DOHH2 (cell line): Measurements from ENCODE around the gene GPR176.

ENCODE experiments used
- H3F3A ChIP-seq: fragments of 200-600 bp; sonication (generic), shearing (Covaris generic); 2 replicates; pipeline ENCODE4 v1.6.0; 2016; ENCODE audit warnings: antibody characterized with exemption, mild to moderate bottlenecking; ENCODE audit not compliant: control insufficient read depth, insufficient read depth
- H3K27ac ChIP-seq: fragments of 200-600 bp; sonication (generic); 2 replicates; pipeline ENCODE4 v1.5.1; 2014; ENCODE audit warnings: low read depth, mild to moderate bottlenecking, low read length, moderate library complexity
- H3K27me3 ChIP-seq: fragments of 200-600 bp; sonication (generic); 2 replicates; pipeline ENCODE4 v1.6.1; 2014; ENCODE audit warnings: mild to moderate bottlenecking, low read length, mixed read lengths; ENCODE audit not compliant: control insufficient read depth
- H3K36me3 ChIP-seq: fragments of 200-600 bp; sonication (generic); 2 replicates; pipeline ENCODE4 v1.6.1; 2014; ENCODE audit warnings: mild to moderate bottlenecking, low read length, moderate library complexity, mixed read lengths; ENCODE audit not compliant: control insufficient read depth
- H3K4me1 ChIP-seq: fragments of 200-600 bp; sonication (generic); 2 replicates; pipeline ENCODE4 v1.6.1; 2014; ENCODE audit warnings: mild to moderate bottlenecking, low read length, mixed read lengths; ENCODE audit not compliant: control insufficient read depth
- H3K4me2 ChIP-seq: fragments of 200-600 bp; sonication (generic); 2 replicates; pipeline ENCODE4 v1.6.0; 2014; ENCODE audit warnings: mild to moderate bottlenecking, low read length, moderate library complexity
- H3K4me3 ChIP-seq: fragments of 200-600 bp; sonication (generic); 2 replicates; pipeline ENCODE4 v1.5.1; 2014; ENCODE audit warnings: mild to moderate bottlenecking, low read length, mixed read lengths
- H3K79me2 ChIP-seq: fragments of 200-600 bp; sonication (generic); 2 replicates; pipeline ENCODE4 v1.6.1; 2014; ENCODE audit warnings: mild to moderate bottlenecking, low read length, mixed read lengths; ENCODE audit not compliant: control insufficient read depth
- H3K9me2 ChIP-seq: fragments of 200-600 bp; sonication (generic); replicated peaks from 2 replicates; pipeline ENCODE4 v1.6.1; 2014; ENCODE audit warnings: mild to moderate bottlenecking, low read length, mixed read lengths; ENCODE audit not compliant: control insufficient read depth
- H3K9me3 ChIP-seq: fragments of 200-600 bp; sonication (generic); 2 replicates; pipeline ENCODE4 v1.6.1; 2014; ENCODE audit warnings: antibody characterized with exemption, low read length, mixed read lengths; ENCODE audit not compliant: control insufficient read depth, insufficient read depth
- H4K20me1 ChIP-seq: fragments of 200-600 bp; sonication (generic); 2 replicates; pipeline ENCODE4 v1.6.0; 2014; ENCODE audit warnings: low read depth, mild to moderate bottlenecking, antibody characterized with exemption, low read length, moderate library complexity; ENCODE audit not compliant: control insufficient read depth, insufficient read depth
- CTCF ChIP-seq: fragments of 200-600 bp; sonication (generic); IDR thresholded peaks from one replicate; pipeline ENCODE4 v1.5.1; 2014; ENCODE audit warnings: antibody characterized with exemption, mild to moderate bottlenecking, low read depth, low read length; ENCODE audit not compliant: poor library complexity, severe bottlenecking
- EZH2phosphoT487 ChIP-seq: fragments of 200-600 bp; sonication (generic); IDR thresholded peaks from 2 replicates; pipeline ENCODE4 v1.6.1; 2017; ENCODE audit warnings: borderline replicate concordance, mild to moderate bottlenecking, antibody characterized with exemption, low read length, moderate library complexity, mixed read lengths

Gene GPR176

GRCh38 chr15:39781967-39782302, 138.1 kb downstream of the GPR176 start:
- peaks cover 6% of the 10 kb centered on the region; the same call in 1 of the 2 replicates for H3F3A ChIP-seq
- H3K9me2 ChIP-seq: no peaks in the 10 kb centered on the region
- H3K27me3 ChIP-seq: peaks cover 10% of the 10 kb centered on the region; the same call in 1 of the 2 replicates
- peak overlapping the region; percentile 91 for H3K4me3 ChIP-seq
- peaks cover 25% of the 10 kb centered on the region for H3K4me1 ChIP-seq
- TF ChIP-seq EZH2phosphoT487 (no peak), CTCF (no peak)
- H3K36me3 ChIP-seq: no peaks in the 10 kb centered on the region
- peaks cover 14% of the 10 kb centered on the region for H3K79me2 ChIP-seq
- peak overlapping the region; percentile 95 for H3K4me2 ChIP-seq
- no peaks in the 10 kb centered on the region for H4K20me1 ChIP-seq
- H3K9me3 ChIP-seq: peaks cover 3% of the 10 kb centered on the region; the same call in 1 of the 2 replicates
- H3K27ac ChIP-seq: no peak overlapping the region

GRCh38 chr15:39781147-39781966, 138.7 kb downstream of the GPR176 start:
- Histone ChIP-seq H3K9me2 (no peaks in the 10 kb centered on the region), H3K36me3 (no peaks in the 10 kb centered on the region), H4K20me1 (no peaks in the 10 kb centered on the region), H3K4me3 (peak overlapping the region; percentile 91), H3K4me1 (peaks cover 24% of the 10 kb centered on the region), H3K9me3 (peaks cover 3% of the 10 kb centered on the region; the same call in 1 of the 2 replicates), H3K79me2 (peaks cover 14% of the 10 kb centered on the region), H3K4me2 (peak overlapping the region; percentile 95), H3K27ac (no peak overlapping the region), H3K27me3 (peaks cover 10% of the 10 kb centered on the region; the same call in 1 of the 2 replicates), H3F3A (peaks cover 6% of the 10 kb centered on the region; the same call in 1 of the 2 replicates)
- no peak for TF ChIP-seq EZH2phosphoT487
- TF ChIP-seq CTCF: no peak

- Histone ChIP-seq H3K27me3 (peaks cover 10% of the 10 kb centered on the region; the same call in 1 of the 2 replicates), H3K4me1 (peaks cover 10% of the 10 kb centered on the region), H3K79me2 (peaks cover 2% of the 10 kb centered on the region), H3K9me3 (peaks cover 3% of the 10 kb centered on the region; the same call in 1 of the 2 replicates), H3K27ac (no peak overlapping the region), H3F3A (no peaks in the 10 kb centered on the region), H3K36me3 (no peaks in the 10 kb centered on the region), H3K4me3 (no peak overlapping the region), H4K20me1 (no peaks in the 10 kb centered on the region), H3K4me2 (no peak overlapping the region), H3K9me2 (no peaks in the 10 kb centered on the region)
- TF ChIP-seq EZH2phosphoT487 (no peak), CTCF (no peak)
Observed at GRCh38 chr15:39778021-39778420, 142.0 kb downstream of the GPR176 start.
